ENCODE measurements around the gene INAFM2. TPM values are rescaled to one million over a fixed set of nuclear protein-coding genes. Genes with fewer than 3 reads are reported as not detected.
A peak's percentile ranks its signal among the peaks of the same experiment; 100 is the strongest.

INAFM2 gene
- total and polyA plus RNA-seq, 10 of the 15 experiments (the other 5 are each of a cell fraction or from before 2014, with no cell fraction given): 0.75 to 8.1 (median 3.9) TPM

- TF ChIP-seq NKRF (conservative IDR thresholded peaks at IDR 0.05) (no peak), SUPT20H (IDR thresholded peaks at IDR 0.05; ENCODE audit: borderline replicate concordance, control insufficient read depth, low read depth, low read length) (no peak), PBX3 (IDR thresholded peaks at IDR 0.05; ENCODE audit: insufficient replicate concordance, low read depth, low read length) (no peak), PML (IDR thresholded peaks at IDR 0.05; ENCODE audit: low read length) (no peak), IKZF1 (conservative IDR thresholded peaks at IDR 0.05) (peak; percentile 23; the same call in 1 of the 2 replicates), ATF3 (IDR thresholded peaks at IDR 0.05; ENCODE audit: borderline replicate concordance, extremely low read depth, low read depth, low read length) (peak; percentile 87; the same call in 1 of the 2 replicates), YBX1 (IDR thresholded peaks at IDR 0.05) (no peak), ELK1 (IDR thresholded peaks at IDR 0.05; ENCODE audit: low read depth, low read length) (no peak), TAF1 (IDR thresholded peaks at IDR 0.05; ENCODE audit: borderline replicate concordance, low read depth, low read length) (no peak), BCL11A (IDR thresholded peaks at IDR 0.05; ENCODE audit: low read depth, low read length) (no peak), MXI1 (IDR thresholded peaks at IDR 0.05; ENCODE audit: low read depth, low read length) (no peak; the same call in 1 of the 2 replicates), EP300 (IDR thresholded peaks at IDR 0.05; ENCODE audit: borderline replicate concordance in 1 of 2, control insufficient read depth in 1 of 2, low read depth in 2 of 2, low read length in 2 of 2) (no peak), ZBTB4 (CRISPR knock-in tag; IDR thresholded peaks at IDR 0.05) (no peak), MEF2A (IDR thresholded peaks at IDR 0.05; ENCODE audit: insufficient read depth, low read depth, low read length) (0 out of 2 replicates have a peak, but pooled peaks have one; percentile 28), BCLAF1 (IDR thresholded peaks at IDR 0.05) (no peak), CHD1 (IDR thresholded peaks at IDR 0.05; ENCODE audit: low read depth, low read length) (no peak)
These were observed 48.9 kb upstream of the INAFM2 start (continued) for GRCh38 chr15:40274350-40275274.
